Measurements from ENCODE around the gene DIO1. TPM values are rescaled to one million over a fixed set of nuclear protein-coding genes. Genes with fewer than 3 reads are reported as not detected.
"Not testable (repeated sequence)": the region's sequence is repeated elsewhere in the genome, so short reads cannot be mapped to it uniquely, and the experiment has no call there.

The DIO1 gene
- total RNA-seq: not detected

- no peak for DNase-seq
Measured at GRCh38 chr1:53893999-53894636, at the start of gene DIO1. TSS of gene DIO1 (plus strand) at chr1:53894187. CDS start at chr1:53894211, 24 bp downstream.

DNA sequence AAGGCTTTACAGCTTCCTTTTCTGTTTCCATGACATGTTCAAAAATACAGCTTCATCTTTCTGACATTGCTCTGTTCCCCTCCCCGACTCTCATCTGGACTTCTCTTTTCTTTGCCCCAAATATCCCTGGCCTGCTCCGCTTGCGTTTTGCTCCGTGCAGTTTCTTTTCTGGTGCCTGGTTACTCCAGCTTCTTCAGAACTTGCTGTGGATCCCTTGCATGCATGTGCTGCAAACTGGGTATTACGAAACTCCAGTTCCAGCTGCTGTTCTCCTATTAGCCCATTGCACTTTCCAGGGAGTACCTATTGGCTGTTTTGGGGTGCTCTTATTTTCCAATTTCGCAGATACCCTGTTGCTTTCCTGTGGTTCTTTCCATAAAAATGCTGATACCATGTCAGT, 46.0 kb upstream of the DIO1 start:
- DNase-seq: no peak

- no peak for DNase-seq
Measured at GRCh38 chr1:53850082-53850673, 43.8 kb upstream of the DIO1 start.

GRCh38 chr1:53851571-53852285, 42.3 kb upstream of the DIO1 start:
- DNase-seq: no peak

DNA sequence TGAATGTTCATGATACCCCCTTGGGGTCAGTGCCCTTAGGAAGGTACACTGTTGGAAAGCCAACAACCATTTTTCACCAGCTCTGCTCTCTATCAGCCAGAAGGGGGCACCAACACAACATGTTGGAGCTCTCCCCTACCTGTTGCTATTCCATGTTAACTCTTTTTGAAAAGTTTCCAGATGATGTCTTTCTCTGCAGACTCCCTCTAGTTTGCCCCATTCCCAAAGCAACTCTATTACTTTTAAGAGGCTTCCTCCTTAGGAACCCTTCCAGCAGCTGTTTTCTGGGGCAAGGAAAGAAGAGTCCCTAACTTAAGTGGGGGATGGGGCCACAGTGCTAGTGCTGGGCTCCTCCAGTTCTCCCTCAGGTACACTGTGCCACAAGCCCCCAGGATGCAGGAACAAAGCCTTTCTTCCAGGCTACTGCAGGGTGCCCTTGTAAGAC, 33.0 kb upstream of the DIO1 start:
- peak; percentile 38 for DNase-seq

DNA sequence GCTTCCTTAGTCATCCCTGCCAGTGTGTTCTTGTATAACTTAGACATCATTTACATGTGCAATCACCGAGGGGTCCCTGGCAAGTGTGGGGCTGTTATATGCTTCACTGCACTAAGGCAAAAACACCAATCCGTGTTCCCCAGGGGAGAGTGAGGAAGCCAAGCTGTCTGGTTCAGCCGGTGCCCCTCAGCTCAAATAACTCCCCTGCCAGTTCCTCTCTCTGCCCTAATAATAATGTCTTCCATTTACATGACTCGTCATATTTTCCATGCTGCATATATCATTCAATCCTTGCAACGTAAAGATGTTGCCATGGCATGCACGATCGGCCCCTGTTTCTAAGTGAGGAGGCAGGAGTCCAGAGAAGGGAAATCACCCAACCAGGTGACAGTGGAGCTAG, 31.5 kb upstream of the DIO1 start:
- no peak for DNase-seq

- DNase-seq: no peak
Measured at GRCh38 chr1:53868565-53868964, 25.4 kb upstream of the DIO1 start.

DNA sequence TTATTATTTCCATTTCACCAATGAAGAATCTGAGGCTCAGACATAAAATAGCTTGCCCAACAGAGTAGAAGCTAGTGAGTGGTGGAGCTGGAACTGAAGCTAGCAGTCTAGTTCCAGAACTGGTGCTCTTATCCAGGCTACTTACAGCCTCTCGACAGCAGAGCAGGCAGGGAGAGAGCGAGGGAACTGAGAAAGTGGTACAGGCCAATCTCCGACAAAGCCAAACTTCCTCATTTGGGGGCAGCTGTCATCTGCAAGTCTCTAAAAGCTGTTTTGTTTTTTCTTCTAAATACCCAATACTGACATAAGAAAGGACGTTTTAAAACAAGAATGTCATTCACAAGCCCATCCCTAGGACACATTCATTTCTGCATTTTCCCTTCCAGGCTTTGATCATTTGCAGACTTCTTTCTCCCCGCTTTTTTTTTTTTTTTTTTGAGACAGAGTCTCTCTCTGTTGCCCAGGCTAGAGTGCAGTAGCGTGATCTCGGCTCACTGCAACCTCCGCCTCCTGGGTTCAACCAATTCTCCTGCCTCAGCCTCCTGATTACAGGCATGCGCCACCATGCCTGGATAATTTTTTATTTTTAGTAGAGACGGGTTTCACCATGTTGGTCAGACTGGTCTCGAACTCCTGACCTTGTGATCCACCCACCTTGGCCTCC, 24.4 kb upstream of the DIO1 start:
- no peak for DNase-seq

GRCh38 chr1:53871221-53871620, 22.8 kb upstream of the DIO1 start:
- no peak for DNase-seq

DNA sequence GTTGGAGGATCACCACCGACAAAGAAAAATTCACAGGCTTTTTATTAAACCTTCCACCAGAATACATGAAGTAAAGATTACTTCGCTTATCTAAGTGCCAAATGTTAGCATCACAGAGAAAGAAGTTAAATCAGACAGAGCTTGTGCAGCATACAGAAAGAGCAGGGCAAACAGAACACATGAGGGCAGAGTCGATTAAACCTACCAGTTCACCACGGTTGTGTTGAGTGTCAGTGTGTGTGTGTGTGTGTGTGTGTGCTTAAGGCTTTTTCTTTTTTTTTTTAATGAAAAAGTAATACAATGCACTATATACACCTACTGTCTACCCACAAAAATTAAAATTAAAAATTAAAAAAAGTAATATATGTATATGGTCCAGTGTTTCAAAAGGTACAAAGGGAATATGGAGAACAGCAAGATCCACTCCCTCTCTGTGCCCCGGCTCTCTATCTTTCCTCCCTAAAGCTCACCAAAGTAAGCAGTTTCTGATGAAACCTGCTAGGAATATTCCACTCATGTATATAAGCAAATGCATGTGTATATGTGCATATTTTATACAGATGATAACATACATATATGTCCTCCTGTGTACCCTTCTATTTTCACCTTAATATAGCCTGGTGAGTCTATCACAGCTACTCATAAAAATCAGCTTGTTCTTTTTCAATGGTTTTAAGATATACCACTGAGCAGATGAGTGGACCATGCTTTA, 22.1 kb upstream of the DIO1 start:
- DNase-seq: no peak

- not testable (repeated sequence) for DNase-seq
Measured at GRCh38 chr1:53875150-53875549, 18.8 kb upstream of the DIO1 start.

GRCh38 chr1:53878492-53879105, 15.4 kb upstream of the DIO1 start:
- DNase-seq: no peak

DNA sequence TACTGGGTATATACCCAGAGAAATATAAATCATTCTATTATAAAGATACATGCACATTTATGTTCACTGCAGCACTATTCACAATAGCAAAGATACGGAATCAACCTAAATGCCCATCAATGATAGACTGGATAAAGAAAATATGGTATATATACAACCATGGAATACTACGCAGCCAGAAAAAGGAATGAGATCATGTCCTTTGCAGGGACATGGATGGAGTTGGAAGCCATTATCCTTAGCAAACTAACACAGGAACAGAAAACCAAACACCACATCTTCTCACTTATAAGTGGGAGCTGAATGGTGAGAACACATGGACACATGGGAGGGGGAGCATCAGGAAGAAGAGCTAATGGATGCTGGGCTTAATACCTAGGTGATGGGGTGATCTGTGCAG, 12.1 kb upstream of the DIO1 start:
- not testable (repeated sequence) for DNase-seq

GRCh38 chr1:53883600-53883999, 10.4 kb upstream of the DIO1 start:
- DNase-seq: not testable (repeated sequence)

- no peak for DNase-seq
Measured at GRCh38 chr1:53888681-53889080, 5.3 kb upstream of the DIO1 start.

- DNase-seq: peak; percentile 77
Measured at GRCh38 chr1:53889304-53890298, 4.4 kb upstream of the DIO1 start, which contains the start of gene YIPF1. TSS of gene YIPF1 (minus strand) at chr1:53889797. CDS start at chr1:53888937, 860 bp downstream.

- no peak for DNase-seq
Measured at GRCh38 chr1:53890522-53890941, 3.5 kb upstream of the DIO1 start.

GRCh38 chr1:53891018-53891417, 3.0 kb upstream of the DIO1 start:
- no peak for DNase-seq

DNA sequence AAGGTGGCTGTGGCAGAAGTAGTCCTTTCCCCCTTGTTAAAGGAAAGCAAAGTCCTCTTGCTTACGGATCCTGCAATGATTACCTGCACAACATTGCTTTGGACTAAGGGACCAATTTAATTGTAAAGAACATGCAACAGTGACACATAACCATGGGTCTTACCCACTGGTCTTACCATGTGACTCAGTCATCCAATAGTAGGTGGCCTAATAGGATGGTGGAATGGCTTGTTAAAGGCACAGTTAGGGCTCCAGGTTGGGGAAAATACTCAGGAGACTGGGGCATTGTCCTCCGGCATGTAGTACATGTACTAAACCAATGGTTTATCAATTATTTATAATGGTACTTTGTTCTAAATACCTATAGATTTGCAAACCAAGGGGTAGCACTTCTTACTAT, 2.3 kb upstream of the DIO1 start:
- no peak for DNase-seq

DNA sequence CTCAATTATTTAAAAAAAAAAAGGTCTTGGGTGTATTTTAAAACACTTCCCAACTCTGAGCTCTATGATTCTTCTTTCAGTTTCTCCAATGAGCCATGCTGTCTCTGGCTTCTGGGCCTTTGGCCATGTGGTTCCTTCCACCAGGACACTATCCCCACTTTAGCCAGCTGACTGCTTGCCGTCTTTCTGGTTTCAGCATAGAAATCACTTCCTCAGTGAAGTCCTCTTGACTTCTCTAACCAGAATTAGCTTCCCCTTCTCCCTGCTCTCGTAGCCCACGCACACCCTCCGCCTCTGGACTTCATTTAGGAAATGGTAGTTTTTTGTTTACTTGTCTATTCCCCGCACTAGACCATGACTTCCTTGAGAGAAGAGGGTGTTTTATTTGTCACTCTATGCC, 1.1 kb upstream of the DIO1 start:
- no peak for DNase-seq

GRCh38 chr1:53894644-53895043, 657 bp downstream of the DIO1 start:
- no peak for DNase-seq
